ENCODE data around the gene ASB8. TPM values are rescaled to one million over a fixed set of nuclear protein-coding genes. Genes with fewer than 3 reads are reported as not detected.
A peak's percentile ranks its signal among the peaks of the same experiment; 100 is the strongest.

Gene ASB8
- total RNA-seq, 4 donors from 2014 or later, result 37.2 to 41.6 (median 39.1) TPM

GRCh38 chr12:48189331-48190125 is 32.2 kb upstream of the ASB8 start:
- H3K27ac ChIP-seq, result no peak overlapping the region
- H3K4me3 ChIP-seq, result no peak overlapping the region
- no peak for TF ChIP-seq POLR2AphosphoS5 (IDR thresholded peaks at IDR 0.05)
- no peak for TF ChIP-seq POLR2A (IDR thresholded peaks at IDR 0.05)
- peak; percentile 69 to 82 (median 79) for TF ChIP-seq CTCF (IDR thresholded peaks at IDR 0.05)
- TF ChIP-seq EP300 (IDR thresholded peaks at IDR 0.05), result no peak
- H3K4me1 ChIP-seq, result peaks cover 0 to 9% (median 0%) of the 10 kb centered on the region in 3 donors
- no peaks in the 10 kb centered on the region for H3K36me3 ChIP-seq
- peak; percentile 68 for ATAC-seq
- H3K9me3 ChIP-seq, result no peaks in the 10 kb centered on the region
- 34 to 37% methylated on average over 6 of the region's 6 CpGs for WGBS, 2 donors (ENCODE audit: low coverage in 1 of 2)
- H3K27me3 ChIP-seq, result peaks cover 36% of the 10 kb centered on the region

GRCh38 chr12:48187916-48188695 is 30.8 kb upstream of the ASB8 start:
- H3K4me3 ChIP-seq, result no peak overlapping the region
- peaks cover 0 to 24% (median 0%) of the 10 kb centered on the region in 3 donors for H3K4me1 ChIP-seq
- peaks cover 44% of the 10 kb centered on the region for H3K27me3 ChIP-seq
- WGBS, 2 donors (ENCODE audit: low coverage in 1 of 2), result 73 to 84% methylated on average over 5 to 9 of the region's 10 CpGs
- no peaks in the 10 kb centered on the region for H3K9me3 ChIP-seq
- H3K27ac ChIP-seq, result no peak overlapping the region
- TF ChIP-seq EP300 (IDR thresholded peaks at IDR 0.05), result no peak
- no peak for TF ChIP-seq POLR2A (IDR thresholded peaks at IDR 0.05)
- TF ChIP-seq POLR2AphosphoS5 (IDR thresholded peaks at IDR 0.05), result no peak
- no peak for TF ChIP-seq CTCF (IDR thresholded peaks at IDR 0.05)
- ATAC-seq, result no peak
- no peaks in the 10 kb centered on the region for H3K36me3 ChIP-seq

- H3K36me3 ChIP-seq, result no peaks in the 10 kb centered on the region
- ATAC-seq, result no peak
- H3K27me3 ChIP-seq, result peaks cover 63% of the 10 kb centered on the region
- H3K9me3 ChIP-seq, result no peaks in the 10 kb centered on the region
- 39 to 68% methylated on average over 5 to 9 of the region's 10 CpGs for WGBS, 2 donors (ENCODE audit: low coverage in 1 of 2)
- no peak overlapping the region for H3K27ac ChIP-seq
- peaks cover 0 to 33% (median 4%) of the 10 kb centered on the region in 3 donors for H3K4me1 ChIP-seq
- TF ChIP-seq POLR2AphosphoS5 (IDR thresholded peaks at IDR 0.05) (no peak), POLR2A (IDR thresholded peaks at IDR 0.05) (no peak), EP300 (IDR thresholded peaks at IDR 0.05) (no peak), CTCF (IDR thresholded peaks at IDR 0.05) (no peak)
- H3K4me3 ChIP-seq, result no peak overlapping the region
Observed at GRCh38 chr12:48185181-48185919, 28.0 kb upstream of the ASB8 start.

GRCh38 chr12:48184549-48184922 is 27.2 kb upstream of the ASB8 start:
- Histone ChIP-seq H3K36me3 (no peaks in the 10 kb centered on the region), H3K27me3 (peaks cover 68% of the 10 kb centered on the region), H3K4me1 (peaks cover 0 to 33% (median 4%) of the 10 kb centered on the region in 3 donors), H3K9me3 (no peaks in the 10 kb centered on the region), H3K27ac (peak overlapping the region in 1 of 4 donors; percentile 37), H3K4me3 (peak overlapping the region in 1 of 2 donors; percentile 66)
- no peak for ATAC-seq
- TF ChIP-seq POLR2AphosphoS5 (IDR thresholded peaks at IDR 0.05) (no peak), POLR2A (IDR thresholded peaks at IDR 0.05) (no peak), EP300 (IDR thresholded peaks at IDR 0.05) (no peak), CTCF (IDR thresholded peaks at IDR 0.05) (no peak)
- 7% methylated on average over 2 of the region's 20 CpGs; no CpG with 5 or more reads in 1 of the 2 donors for WGBS, 2 donors (ENCODE audit: low coverage in 1 of 2)
